Activated CD8-positive, alpha-beta T cell treated with anti-CD3 and anti-CD28 coated beads for 36 hours (primary cell): ENCODE results near the gene CASKIN2. TPM values are rescaled to one million over a fixed set of nuclear protein-coding genes. Genes with fewer than 3 reads are reported as not detected.

Source experiments
- ATAC-seq: fragments of 200-7000 bp; cut with Tn5 transposase; one replicate; pipeline ENCODE4 v1.10.0; 2021; ENCODE audit warnings: mild to moderate bottlenecking, moderate library complexity
- CTCF ChIA-PET: fragments of 350-600 bp; sonication (Branson Sonifier 250); formaldehyde crosslinking; loops from one replicate; lab custom pipeline; 2021; ENCODE audit warnings: antibody characterized with exemption; lab: Charles Lee
- POLR2A ChIA-PET: fragments of 350-600 bp; sonication (Branson Sonifier 250); formaldehyde crosslinking; loops from one replicate; lab custom pipeline; 2021; ENCODE audit warnings: antibody characterized with exemption; lab: Charles Lee
- DNase-seq: peaks from one replicate; pipeline ENCODE4 v3.0.0-alpha.2; 2020
- H3K27ac Mint-ChIP-seq: one replicate; pipeline ENCODE4 v1.8.0; 2021; ENCODE audit warnings: mild to moderate bottlenecking, mixed read lengths
- H3K27me3 Mint-ChIP-seq: one replicate; pipeline ENCODE4 v1.8.0; 2021; ENCODE audit warnings: mixed read lengths
- H3K36me3 Mint-ChIP-seq: one replicate; pipeline ENCODE4 v1.8.0; 2021; ENCODE audit warnings: low read depth, mixed read lengths
- H3K4me1 Mint-ChIP-seq: one replicate; pipeline ENCODE4 v1.8.0; 2021; ENCODE audit warnings: low read depth, mixed read lengths
- H3K4me3 Mint-ChIP-seq: one replicate; pipeline ENCODE4 v1.8.0; 2021; ENCODE audit warnings: mild to moderate bottlenecking, moderate library complexity, mixed read lengths
- H3K9me3 Mint-ChIP-seq: one replicate; pipeline ENCODE4 v1.8.0; 2021; ENCODE audit warnings: mixed read lengths
- intact Hi-C: fragments of 100-400 bp; cut with micrococcal nuclease; formaldehyde crosslinking; loops from one replicate; pipeline ENCODE4 v1.10.0; 2022
- total RNA-seq, 2 experiments: library from RNA; stranded (reverse); gene quantifications; one replicate each; pipeline ENCODE4 v1.2.3, GENCODE V29; 2021
- TF ChIP-seq, protein P1 (sequence below): fragments of 200-600 bp; IDR thresholded peaks from one replicate; pipeline ENCODE4 v1.8.0; 2022; ENCODE audit warnings: antibody characterized with exemption, mild to moderate bottlenecking

The CASKIN2 gene
- total RNA-seq, 2 experiments from 2014 or later = 2.2 to 2.5 TPM

DNA sequence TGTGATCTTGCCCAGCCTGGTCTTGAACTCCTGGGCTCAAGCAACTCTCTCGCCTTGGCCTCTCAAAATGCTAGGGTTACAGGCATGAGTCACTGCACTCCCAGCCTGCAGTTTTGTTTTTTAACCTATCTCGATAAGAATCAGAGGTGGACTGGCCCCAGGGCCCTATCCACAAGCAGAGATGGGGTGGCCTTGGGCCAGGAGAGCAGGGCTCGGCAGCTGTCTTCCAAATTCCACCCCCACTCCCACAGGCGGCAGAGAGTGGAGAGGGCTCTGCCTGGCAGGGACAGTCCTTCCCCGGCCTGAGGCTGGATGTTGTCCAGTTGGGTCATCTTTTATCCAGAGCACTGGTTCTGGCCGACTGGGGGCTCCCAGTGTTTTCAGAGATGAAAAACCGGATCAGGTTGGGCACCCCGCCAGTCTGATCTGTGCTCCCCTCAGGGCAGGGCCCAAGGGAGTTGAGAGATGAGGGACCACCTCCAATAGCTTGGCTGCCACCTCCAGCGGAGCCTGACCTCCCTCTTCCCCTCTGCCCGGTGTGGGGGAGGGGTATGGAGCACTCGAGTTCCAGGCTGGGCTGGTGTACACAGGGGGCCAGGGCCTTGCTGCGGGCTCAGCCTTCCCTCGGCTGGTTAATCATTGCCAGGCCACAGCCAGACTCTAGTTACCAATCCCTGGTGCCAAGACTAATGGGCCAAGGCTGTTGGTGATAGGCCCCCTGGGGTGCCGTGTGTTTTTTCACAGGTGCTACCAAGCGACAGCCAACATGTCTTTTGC, 41.9 kb upstream of the CASKIN2 start:
- Mint-ChIP-seq H3K27ac (no peak overlapping the region), H3K4me3 (no peak overlapping the region), H3K27me3 (no peaks in the 10 kb centered on the region), H3K36me3 (no peaks in the 10 kb centered on the region), H3K4me1 (no peaks in the 10 kb centered on the region), H3K9me3 (no peaks in the 10 kb centered on the region)
- ChIA-PET POLR2A (no interaction called here), CTCF (no interaction called here)
- TF ChIP-seq, protein P1, sequence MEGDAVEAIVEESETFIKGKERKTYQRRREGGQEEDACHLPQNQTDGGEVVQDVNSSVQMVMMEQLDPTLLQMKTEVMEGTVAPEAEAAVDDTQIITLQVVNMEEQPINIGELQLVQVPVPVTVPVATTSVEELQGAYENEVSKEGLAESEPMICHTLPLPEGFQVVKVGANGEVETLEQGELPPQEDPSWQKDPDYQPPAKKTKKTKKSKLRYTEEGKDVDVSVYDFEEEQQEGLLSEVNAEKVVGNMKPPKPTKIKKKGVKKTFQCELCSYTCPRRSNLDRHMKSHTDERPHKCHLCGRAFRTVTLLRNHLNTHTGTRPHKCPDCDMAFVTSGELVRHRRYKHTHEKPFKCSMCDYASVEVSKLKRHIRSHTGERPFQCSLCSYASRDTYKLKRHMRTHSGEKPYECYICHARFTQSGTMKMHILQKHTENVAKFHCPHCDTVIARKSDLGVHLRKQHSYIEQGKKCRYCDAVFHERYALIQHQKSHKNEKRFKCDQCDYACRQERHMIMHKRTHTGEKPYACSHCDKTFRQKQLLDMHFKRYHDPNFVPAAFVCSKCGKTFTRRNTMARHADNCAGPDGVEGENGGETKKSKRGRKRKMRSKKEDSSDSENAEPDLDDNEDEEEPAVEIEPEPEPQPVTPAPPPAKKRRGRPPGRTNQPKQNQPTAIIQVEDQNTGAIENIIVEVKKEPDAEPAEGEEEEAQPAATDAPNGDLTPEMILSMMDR = no peak
- DNase-seq = no peak
- intact Hi-C loops = no loop called here
- no peak for ATAC-seq

DNA sequence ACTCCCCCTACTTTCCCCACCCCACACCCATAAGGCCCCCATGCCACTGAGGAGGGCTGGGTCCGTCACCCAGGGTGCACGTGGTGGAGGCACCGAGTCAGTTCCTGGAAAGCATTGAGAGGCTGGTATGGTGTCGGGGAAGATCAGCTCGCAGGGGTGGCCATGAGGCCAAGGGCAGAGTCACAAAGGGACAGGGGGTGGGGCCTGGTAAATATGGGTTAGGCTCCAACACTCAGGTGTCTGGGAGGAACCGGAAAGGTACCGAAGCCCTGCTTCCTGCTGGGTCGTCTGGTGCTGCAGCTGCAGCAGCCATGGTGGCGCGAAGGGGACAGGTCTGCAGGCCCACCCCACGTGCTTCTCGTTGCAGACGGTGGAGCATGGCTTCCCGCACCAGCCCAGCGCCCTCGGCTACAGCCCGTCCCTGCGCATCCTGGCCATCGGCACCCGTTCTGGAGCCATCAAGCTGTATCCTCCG, 40.4 kb upstream of the CASKIN2 start:
- no peak overlapping the region for H3K27ac Mint-ChIP-seq
- CTCF ChIA-PET = no interaction called here
- TF ChIP-seq, protein P1 = no peak

DNA sequence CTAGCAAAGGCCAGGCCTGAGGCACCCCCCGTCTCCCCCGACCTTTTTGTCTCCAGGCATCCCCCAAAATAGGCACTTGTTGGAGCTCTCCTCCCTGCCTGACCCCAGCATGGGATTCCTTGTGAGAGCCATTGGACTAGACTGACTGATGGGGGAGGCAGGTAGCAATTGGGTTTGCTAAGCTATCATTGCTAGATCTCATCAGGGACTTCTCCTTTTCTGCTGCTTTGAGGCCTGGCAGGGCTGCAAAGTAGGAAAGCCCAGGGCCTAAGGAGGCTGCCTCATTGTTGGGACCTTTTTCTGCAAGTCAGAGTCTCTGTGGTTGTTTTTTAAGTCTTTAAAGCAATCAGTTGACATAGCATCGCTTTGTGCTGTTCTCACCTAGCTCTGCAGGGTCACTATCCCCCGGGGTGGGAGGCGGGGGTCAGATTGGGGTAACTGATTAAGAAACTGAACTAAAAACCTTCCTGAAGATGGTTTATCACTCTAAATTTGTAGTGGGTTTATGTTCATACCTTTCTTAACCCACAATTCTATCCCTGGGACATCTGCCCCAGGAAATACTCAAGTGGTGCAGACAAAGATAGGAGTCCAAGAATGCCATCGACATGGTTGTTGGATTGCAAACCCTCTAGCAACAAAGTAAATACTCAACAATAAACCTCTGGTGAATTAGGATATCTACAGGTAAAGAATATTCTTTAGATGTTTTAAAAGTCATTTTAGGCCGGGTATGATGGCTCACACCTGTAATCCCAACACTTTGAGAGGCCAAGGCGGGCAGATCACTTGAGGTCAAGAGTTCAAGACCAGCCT, 38.2 kb upstream of the CASKIN2 start:
- no peaks in the 10 kb centered on the region for H3K36me3 Mint-ChIP-seq
- H3K4me3 Mint-ChIP-seq = no peak overlapping the region
- ChIA-PET POLR2A (interaction anchor here (0.6 kb wide), 1 partner anchor 18 kb away, joined by 3 read pairs; no protein-coding TSS in a partner anchor), CTCF (interaction anchor here (0.8 kb wide), 2 partner anchors 33 to 35 kb away, joined by 3 read pairs; no protein-coding TSS in a partner anchor)
- no peak overlapping the region for H3K27ac Mint-ChIP-seq
- no peaks in the 10 kb centered on the region for H3K27me3 Mint-ChIP-seq
- intact Hi-C loops = no loop called here
- ATAC-seq (no peak), DNase-seq (no peak)
- TF ChIP-seq, protein P1 = no peak
- H3K4me1 Mint-ChIP-seq = no peaks in the 10 kb centered on the region
- H3K9me3 Mint-ChIP-seq = no peaks in the 10 kb centered on the region

More for the DNA sequence above, 40.4 kb upstream of the CASKIN2 start:
- Mint-ChIP-seq H3K4me3 (no peak overlapping the region), H3K9me3 (no peaks in the 10 kb centered on the region), H3K4me1 (no peaks in the 10 kb centered on the region), H3K27me3 (no peaks in the 10 kb centered on the region), H3K36me3 (no peaks in the 10 kb centered on the region)
- ATAC-seq (no peak), DNase-seq (no peak)
- POLR2A ChIA-PET = no interaction called here
- intact Hi-C loops = no loop called here

DNA sequence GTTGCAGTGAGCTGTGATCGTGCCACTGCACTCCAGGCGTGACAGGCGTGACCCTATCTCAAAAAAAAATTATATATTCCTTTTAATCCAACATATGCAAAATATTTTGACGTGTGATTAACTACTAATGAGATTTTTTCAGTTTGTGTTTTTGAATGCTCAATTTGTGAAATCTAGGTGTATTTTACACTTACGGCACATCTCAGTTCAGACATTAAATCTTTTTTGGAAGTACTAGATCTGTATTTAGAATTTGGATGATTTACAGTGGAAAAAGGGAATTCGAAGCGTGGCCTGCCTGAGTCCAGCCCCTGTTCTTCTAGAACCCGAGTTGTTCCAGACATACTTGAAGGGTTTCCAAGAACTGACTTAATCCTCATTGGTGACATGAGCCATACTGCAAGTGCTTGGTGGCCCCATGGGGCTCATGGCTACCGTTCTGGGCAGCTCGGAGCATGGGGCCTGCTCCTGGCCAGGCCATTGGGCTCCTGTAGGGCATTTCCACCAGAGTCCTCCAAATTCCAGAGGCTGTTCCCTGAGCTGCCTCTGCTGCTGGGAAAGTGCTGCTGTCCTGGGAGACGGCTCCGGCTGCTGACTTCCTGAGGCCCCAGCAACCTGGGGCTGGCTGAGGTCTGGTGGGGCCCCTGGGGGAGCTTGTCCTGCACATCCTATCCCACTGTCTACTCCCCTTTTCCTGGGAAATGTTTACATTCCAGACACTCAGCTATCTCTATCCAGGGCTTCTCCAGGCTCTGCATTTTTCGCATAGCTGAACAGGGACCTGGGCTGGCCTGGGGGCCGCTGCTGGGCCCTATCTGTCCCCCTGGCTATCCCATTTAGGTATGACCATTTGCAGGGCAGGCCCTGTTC, 37.3 kb upstream of the CASKIN2 start:
- ATAC-seq (no peak), DNase-seq (no peak)
- ChIA-PET POLR2A (no interaction called here), CTCF (interaction anchor here (0.8 kb wide), 2 partner anchors 33 to 36 kb away, joined by 3 read pairs; no protein-coding TSS in a partner anchor)
- no peaks in the 10 kb centered on the region for H3K4me1 Mint-ChIP-seq
- no peak overlapping the region for H3K27ac Mint-ChIP-seq
- intact Hi-C loops = no loop called here
- no peaks in the 10 kb centered on the region for H3K9me3 Mint-ChIP-seq
- TF ChIP-seq, protein P1 = no peak
- no peak overlapping the region for H3K4me3 Mint-ChIP-seq
- no peaks in the 10 kb centered on the region for H3K27me3 Mint-ChIP-seq
- H3K36me3 Mint-ChIP-seq = no peaks in the 10 kb centered on the region
